Measurements from ENCODE around the gene APBB1. TPM values are rescaled to one million over a fixed set of nuclear protein-coding genes. Genes with fewer than 3 reads are reported as not detected.

Gene APBB1
- polyA plus RNA-seq, 2 of the 4 experiments (the other 2 are of a cell fraction), result 13.6 to 16.4 TPM

DNA sequence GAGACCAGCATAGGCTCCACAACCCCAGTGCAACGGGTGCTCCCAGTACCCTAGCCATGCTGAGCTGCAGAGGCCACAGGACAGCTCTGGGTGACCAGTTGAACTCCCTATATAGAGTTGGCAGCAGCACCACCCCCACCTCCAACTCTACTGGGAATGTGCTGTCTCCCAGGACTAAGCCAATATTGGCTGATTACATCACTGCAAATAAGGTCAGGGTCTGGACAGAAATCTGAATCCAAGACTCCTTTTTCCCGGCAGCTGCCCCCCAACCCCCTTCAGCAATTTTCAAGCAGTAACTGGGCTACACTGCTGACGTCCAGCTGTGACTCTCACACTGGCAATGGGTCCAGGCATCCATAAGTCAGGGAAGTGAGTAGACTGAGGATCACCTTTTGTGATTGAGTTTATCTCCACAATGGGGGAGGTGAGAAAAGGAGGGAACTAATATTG lies 22.0 kb upstream of the APBB1 start, which contains the start of gene HPX:
Gene HPX, minus strand, starts transcription at position 82 of the 453 bp plus-strand sequence. Its CDS starts 24 bp downstream, at position 58.
- peak in 1 of 2 experiments; percentile 24; a peak in 1 of 6 replicates for ATAC-seq
- no peak within 1 kb of the TSS for H3K4me3 ChIP-seq
- ChIA-PET POLR2A (no interaction called here), CTCF (interaction anchor here (0.7 to 9.6 kb wide), 9 partner anchors 9 to 242 kb away, joined by 3 to 142 read pairs (median 5); partner anchors contain the start of genes APBB1 and MRPL17)
- no peak for FAIRE-seq
- DNase-seq (ENCODE audit: low read depth in 1 of 2, low spot score in 1 of 2), result no peak
- no peaks in the 10 kb centered on the region for H3K9me3 ChIP-seq
- H3K4me1 ChIP-seq, result peaks cover 13% of the 10 kb centered on the region
- H3K4me2 ChIP-seq, result 0 out of 3 replicates have a peak within 1 kb of the TSS, but pooled peaks have one; percentile 9
- 43% methylated on average over 3 of the region's 3 CpGs for WGBS (ENCODE audit: missing lambda C conversion rate)
- 0 out of 6 replicates have a peak within 1 kb of the TSS, but pooled peaks of 1 of the 2 experiments have one; percentile 19 for H3K27ac ChIP-seq
- no peak for TF ChIP-seq BHLHE40 (IDR thresholded peaks at IDR 0.05; ENCODE audit: low read depth, low read length)
- TF ChIP-seq, protein P1, sequence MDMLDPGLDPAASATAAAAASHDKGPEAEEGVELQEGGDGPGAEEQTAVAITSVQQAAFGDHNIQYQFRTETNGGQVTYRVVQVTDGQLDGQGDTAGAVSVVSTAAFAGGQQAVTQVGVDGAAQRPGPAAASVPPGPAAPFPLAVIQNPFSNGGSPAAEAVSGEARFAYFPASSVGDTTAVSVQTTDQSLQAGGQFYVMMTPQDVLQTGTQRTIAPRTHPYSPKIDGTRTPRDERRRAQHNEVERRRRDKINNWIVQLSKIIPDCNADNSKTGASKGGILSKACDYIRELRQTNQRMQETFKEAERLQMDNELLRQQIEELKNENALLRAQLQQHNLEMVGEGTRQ (IDR thresholded peaks at IDR 0.05), result no peak
- no peak for TF ChIP-seq TP53 (CRISPR knock-in tag; IDR thresholded peaks at IDR 0.05)
- TF ChIP-seq, protein P2, sequence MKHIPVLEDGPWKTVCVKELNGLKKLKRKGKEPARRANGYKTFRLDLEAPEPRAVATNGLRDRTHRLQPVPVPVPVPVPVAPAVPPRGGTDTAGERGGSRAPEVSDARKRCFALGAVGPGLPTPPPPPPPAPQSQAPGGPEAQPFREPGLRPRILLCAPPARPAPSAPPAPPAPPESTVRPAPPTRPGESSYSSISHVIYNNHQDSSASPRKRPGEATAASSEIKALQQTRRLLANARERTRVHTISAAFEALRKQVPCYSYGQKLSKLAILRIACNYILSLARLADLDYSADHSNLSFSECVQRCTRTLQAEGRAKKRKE (CRISPR knock-in tag; IDR thresholded peaks at IDR 0.05; ENCODE audit: low read depth), result no peak
- no peak for TF ChIP-seq ZFP36 (IDR thresholded peaks at IDR 0.05; ENCODE audit: borderline replicate concordance, partially characterized antibody)
- TF ChIP-seq, protein P3, sequence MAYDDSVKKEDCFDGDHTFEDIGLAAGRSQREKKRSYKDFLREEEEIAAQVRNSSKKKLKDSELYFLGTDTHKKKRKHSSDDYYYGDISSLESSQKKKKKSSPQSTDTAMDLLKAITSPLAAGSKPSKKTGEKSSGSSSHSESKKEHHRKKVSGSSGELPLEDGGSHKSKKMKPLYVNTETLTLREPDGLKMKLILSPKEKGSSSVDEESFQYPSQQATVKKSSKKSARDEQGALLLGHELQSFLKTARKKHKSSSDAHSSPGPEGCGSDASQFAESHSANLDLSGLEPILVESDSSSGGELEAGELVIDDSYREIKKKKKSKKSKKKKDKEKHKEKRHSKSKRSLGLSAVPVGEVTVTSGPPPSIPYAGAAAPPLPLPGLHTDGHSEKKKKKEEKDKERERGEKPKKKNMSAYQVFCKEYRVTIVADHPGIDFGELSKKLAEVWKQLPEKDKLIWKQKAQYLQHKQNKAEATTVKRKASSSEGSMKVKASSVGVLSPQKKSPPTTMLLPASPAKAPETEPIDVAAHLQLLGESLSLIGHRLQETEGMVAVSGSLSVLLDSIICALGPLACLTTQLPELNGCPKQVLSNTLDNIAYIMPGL (CRISPR knock-in tag; IDR thresholded peaks at IDR 0.05; ENCODE audit: borderline replicate concordance), result no peak
- no peak for TF ChIP-seq KDM5A (IDR thresholded peaks at IDR 0.05)

DNA sequence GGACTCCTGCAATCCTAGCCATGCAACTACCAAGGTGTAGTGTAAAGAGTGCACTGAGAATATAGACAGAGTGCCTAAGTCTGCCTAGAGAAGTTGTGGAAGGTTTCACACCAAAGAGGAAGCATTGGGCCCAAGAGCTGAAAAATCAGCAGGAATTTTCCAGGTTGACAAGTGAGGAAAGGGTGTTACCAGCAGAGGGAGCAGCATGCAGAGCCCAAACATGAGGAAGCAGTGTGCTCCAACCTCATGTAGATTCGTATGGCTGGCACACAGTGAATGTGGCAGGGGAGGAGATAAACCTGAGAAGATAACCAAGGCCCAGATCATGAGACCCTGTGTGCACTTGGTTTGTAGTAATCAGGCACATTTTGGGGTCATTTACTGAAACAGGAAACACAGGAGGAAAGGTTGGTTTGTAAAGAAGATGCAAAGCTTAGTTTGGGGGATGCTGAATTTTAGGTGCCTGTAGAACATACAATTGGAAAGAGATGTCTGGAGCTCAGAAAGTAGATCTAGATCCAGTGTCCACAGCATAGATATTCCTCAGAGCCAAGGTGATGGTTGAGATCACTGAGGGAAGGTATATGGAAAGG lies 20.2 kb upstream of the APBB1 start:
- Histone ChIP-seq H3K4me2 (no peak overlapping the region), H3K4me3 (no peak overlapping the region), H3K27ac (no peak overlapping the region), H3K4me1 (peaks cover 13% of the 10 kb centered on the region), H3K9me3 (no peaks in the 10 kb centered on the region)
- peak; percentile 53; the same call in 2 of the 3 replicates for TF ChIP-seq SMC3 (IDR thresholded peaks at IDR 0.05)
- TF ChIP-seq, protein P4, sequence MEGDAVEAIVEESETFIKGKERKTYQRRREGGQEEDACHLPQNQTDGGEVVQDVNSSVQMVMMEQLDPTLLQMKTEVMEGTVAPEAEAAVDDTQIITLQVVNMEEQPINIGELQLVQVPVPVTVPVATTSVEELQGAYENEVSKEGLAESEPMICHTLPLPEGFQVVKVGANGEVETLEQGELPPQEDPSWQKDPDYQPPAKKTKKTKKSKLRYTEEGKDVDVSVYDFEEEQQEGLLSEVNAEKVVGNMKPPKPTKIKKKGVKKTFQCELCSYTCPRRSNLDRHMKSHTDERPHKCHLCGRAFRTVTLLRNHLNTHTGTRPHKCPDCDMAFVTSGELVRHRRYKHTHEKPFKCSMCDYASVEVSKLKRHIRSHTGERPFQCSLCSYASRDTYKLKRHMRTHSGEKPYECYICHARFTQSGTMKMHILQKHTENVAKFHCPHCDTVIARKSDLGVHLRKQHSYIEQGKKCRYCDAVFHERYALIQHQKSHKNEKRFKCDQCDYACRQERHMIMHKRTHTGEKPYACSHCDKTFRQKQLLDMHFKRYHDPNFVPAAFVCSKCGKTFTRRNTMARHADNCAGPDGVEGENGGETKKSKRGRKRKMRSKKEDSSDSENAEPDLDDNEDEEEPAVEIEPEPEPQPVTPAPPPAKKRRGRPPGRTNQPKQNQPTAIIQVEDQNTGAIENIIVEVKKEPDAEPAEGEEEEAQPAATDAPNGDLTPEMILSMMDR (IDR thresholded peaks at IDR 0.05), result peak; percentile 55
- TF ChIP-seq, protein P5, sequence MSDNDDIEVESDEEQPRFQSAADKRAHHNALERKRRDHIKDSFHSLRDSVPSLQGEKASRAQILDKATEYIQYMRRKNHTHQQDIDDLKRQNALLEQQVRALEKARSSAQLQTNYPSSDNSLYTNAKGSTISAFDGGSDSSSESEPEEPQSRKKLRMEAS (IDR thresholded peaks at IDR 0.05), result peak; percentile 44; the same call in 1 of the 2 replicates
- no peak for TF ChIP-seq POLR2AphosphoS2 (conservative IDR thresholded peaks at IDR 0.05; ENCODE audit: low read length)
- peak; percentile 38 to 55; a peak in 4 of 5 replicates for TF ChIP-seq RAD21 (conservative IDR thresholded peaks at IDR 0.05 in 1 of 2, IDR thresholded peaks at IDR 0.05 in 1 of 2)
- ATAC-seq (peak; percentile 67 to 83; a peak in 5 of 6 replicates), FAIRE-seq (no peak), DNase-seq (ENCODE audit: low read depth in 1 of 2, low spot score in 1 of 2) (peak; percentile 65 to 68)
- 0% methylated on average over 1 of the region's 1 CpG for WGBS (ENCODE audit: missing lambda C conversion rate)
- POLR2A ChIA-PET, result interaction anchor here (1.0 kb wide), 1 partner anchor 20 kb away, joined by 7 read pairs; the partner anchor contains the start of gene APBB1
- CTCF ChIA-PET, result interaction anchor here (0.6 to 3.1 kb wide), 24 partner anchors 8 to 377 kb away, joined by 3 to 26 read pairs (median 5); partner anchors contain the start of genes APBB1, ARFIP2 and TIMM10B

DNA sequence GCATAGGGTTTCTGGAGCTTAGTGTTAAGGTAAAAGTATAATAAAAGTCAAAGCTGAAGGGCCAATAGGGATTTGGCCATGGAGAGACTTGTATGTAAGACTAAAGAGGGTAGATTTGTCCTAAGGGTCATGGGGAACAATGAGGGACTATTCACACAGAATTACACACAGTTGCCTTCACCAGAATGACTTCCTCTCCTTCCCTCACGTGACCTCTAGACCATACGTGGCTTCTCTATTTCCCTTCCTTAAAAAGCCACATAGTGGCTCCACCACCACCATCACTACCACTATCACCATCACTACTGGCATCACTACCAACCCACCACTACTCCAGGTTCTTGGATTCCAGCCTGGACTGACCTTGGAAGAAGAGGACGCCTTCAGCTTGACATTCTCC lies 19.1 kb upstream of the APBB1 start:
- H3K4me1 ChIP-seq, result peaks cover 13% of the 10 kb centered on the region
- no peak overlapping the region for H3K27ac ChIP-seq
- no peak overlapping the region for H3K4me2 ChIP-seq
- no peak for DNase-seq (ENCODE audit: low read depth in 1 of 2, low spot score in 1 of 2)
- ChIA-PET CTCF (interaction anchor here (1.1 to 3.1 kb wide), 9 partner anchors 7 to 68 kb away, joined by 3 to 26 read pairs (median 8); partner anchors contain the start of gene APBB1), POLR2A (no interaction called here)
- H3K9me3 ChIP-seq, result no peaks in the 10 kb centered on the region
- TF ChIP-seq KDM5A (IDR thresholded peaks at IDR 0.05) (no peak), FOXS1 (CRISPR knock-in tag; IDR thresholded peaks at IDR 0.05) (no peak), RARB (CRISPR knock-in tag; IDR thresholded peaks at IDR 0.05) (no peak), SREBF2 (IDR thresholded peaks at IDR 0.05) (no peak), NFE2L2 (conservative IDR thresholded peaks at IDR 0.05; ENCODE audit: low read length) (no peak), ZSCAN20 (CRISPR knock-in tag; IDR thresholded peaks at IDR 0.05) (no peak), JUN (IDR thresholded peaks at IDR 0.05) (no peak), PHF8 (IDR thresholded peaks at IDR 0.05; ENCODE audit: borderline replicate concordance, low read depth) (no peak), ZNF302 (CRISPR knock-in tag; IDR thresholded peaks at IDR 0.05) (no peak), EP300 (IDR thresholded peaks at IDR 0.05) (no peak), NPAS2 (CRISPR knock-in tag; IDR thresholded peaks at IDR 0.05; ENCODE audit: borderline replicate concordance) (no peak)
- TF ChIP-seq, protein P5 (IDR thresholded peaks at IDR 0.05), result no peak
- TF ChIP-seq, protein P6, sequence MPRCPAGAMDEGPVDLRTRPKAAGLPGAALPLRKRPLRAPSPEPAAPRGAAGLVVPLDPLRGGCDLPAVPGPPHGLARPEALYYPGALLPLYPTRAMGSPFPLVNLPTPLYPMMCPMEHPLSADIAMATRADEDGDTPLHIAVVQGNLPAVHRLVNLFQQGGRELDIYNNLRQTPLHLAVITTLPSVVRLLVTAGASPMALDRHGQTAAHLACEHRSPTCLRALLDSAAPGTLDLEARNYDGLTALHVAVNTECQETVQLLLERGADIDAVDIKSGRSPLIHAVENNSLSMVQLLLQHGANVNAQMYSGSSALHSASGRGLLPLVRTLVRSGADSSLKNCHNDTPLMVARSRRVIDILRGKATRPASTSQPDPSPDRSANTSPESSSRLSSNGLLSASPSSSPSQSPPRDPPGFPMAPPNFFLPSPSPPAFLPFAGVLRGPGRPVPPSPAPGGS (IDR thresholded peaks at IDR 0.05), result no peak
- WGBS (ENCODE audit: missing lambda C conversion rate), result 92% methylated on average over 3 of the region's 3 CpGs
- no peak overlapping the region for H3K4me3 ChIP-seq
- no peak for ATAC-seq
- no peak for FAIRE-seq

Measured in A549 (cell line).